Measurements from ENCODE around the gene DNASE1L3.

DNASE1L3 gene

DNA sequence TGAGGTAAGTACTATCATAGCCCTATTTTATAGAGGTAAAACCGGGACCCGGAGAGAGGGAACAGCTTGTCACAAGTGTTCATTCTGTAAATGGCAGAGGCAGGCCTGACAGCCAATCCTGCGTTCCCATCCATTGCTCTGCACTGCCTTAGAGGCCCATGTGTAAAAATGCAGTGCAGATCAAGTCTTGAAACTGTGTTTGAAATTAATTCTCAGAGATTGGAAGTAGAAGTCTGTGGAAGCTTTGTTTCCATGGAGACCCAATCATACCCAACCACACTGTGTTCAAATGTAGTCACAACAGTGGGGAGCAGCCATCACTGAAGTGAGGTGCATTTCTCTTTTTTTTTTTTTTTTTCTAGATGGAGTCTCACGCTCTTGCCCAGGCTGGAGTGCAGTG is 13.1 kb upstream of the DNASE1L3 start:
- DNase-seq (ENCODE audit: extremely low spot score): no peak

DNA sequence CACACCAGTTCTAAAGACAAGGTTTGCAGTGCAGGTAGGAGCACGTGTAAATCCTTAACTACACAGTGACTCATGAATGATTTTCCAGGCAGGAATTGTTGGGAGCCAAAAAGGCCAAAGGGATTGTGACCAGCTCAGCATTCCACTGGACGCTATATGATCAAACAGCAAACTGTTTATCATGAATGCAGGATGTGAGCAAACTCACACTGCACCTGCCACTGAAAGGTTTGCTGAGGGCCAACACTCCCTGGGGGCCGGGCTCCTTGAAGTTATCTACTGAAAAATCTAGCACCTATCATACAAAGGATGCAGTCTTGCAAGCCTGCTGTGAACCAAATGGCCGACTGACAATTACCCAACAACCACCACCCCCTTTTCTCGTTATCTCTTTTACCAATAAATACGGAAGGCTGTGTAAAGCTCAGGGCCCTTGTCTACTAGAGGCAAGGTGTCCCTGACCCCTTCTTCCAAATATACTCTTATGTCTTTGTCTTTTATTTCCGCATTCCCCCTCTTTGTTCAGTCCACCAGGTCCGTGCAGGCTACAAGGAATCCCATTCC is 11.5 kb upstream of the DNASE1L3 start:
- DNase-seq (ENCODE audit: extremely low spot score): no peak
- CTCF ChIA-PET: no interaction called here

More for the DNA sequence above, 13.1 kb upstream of the DNASE1L3 start:
- ChIA-PET CTCF (no interaction called here), POLR2A (no interaction called here)
- no peak for TF ChIP-seq SP1 (IDR thresholded peaks at IDR 0.05)
- TF ChIP-seq SUZ12 (IDR thresholded peaks at IDR 0.05): no peak
- TF ChIP-seq ZNF384 (IDR thresholded peaks at IDR 0.05): no peak
- no peak for TF ChIP-seq FOXA1 (IDR thresholded peaks at IDR 0.05)
- no peak for TF ChIP-seq ARNT (IDR thresholded peaks at IDR 0.05)

DNA sequence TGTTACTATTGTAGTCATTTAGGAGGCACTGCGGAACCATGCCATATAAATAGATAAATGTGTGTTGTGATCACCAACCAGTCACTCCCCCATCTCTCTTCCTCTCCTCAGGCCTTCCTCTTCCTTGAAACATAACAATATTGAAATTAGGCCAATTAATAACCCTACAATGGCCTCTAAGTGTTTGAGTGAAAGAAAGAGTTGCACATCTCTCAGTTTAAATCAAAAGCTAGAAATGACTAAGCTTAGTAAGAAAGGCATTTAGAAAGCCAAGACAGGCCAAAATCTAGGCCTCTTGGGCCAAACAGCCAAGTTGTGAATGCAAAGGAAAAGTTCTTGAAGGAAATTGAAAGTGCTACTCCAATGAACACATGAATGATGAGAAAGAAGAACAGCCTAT is 8.1 kb upstream of the DNASE1L3 start:
- ChIA-PET CTCF (interaction anchor here (0.9 kb wide), 1 partner anchor 31 kb away, joined by 3 read pairs; no protein-coding TSS in a partner anchor), POLR2A (no interaction called here)
- TF ChIP-seq LEF1 (IDR thresholded peaks at IDR 0.05; ENCODE audit: borderline replicate concordance) (no peak), FOXK2 (IDR thresholded peaks at IDR 0.05) (no peak), FOXA1 (IDR thresholded peaks at IDR 0.05) (no peak)
- DNase-seq (ENCODE audit: extremely low spot score): no peak

More for the DNA sequence above, 11.5 kb upstream of the DNASE1L3 start:
- TF ChIP-seq CTBP1 (IDR thresholded peaks at IDR 0.05; ENCODE audit: borderline replicate concordance) (no peak), ELF4 (IDR thresholded peaks at IDR 0.05) (no peak), ARNT (IDR thresholded peaks at IDR 0.05) (no peak), HDGF (IDR thresholded peaks at IDR 0.05; ENCODE audit: borderline replicate concordance) (no peak), SUZ12 (IDR thresholded peaks at IDR 0.05) (no peak), L3MBTL2 (conservative IDR thresholded peaks at IDR 0.05) (no peak), TARDBP (IDR thresholded peaks at IDR 0.05) (no peak), BHLHE40 (IDR thresholded peaks at IDR 0.05; ENCODE audit: borderline replicate concordance) (no peak), ZNF384 (IDR thresholded peaks at IDR 0.05) (no peak), FOXK2 (IDR thresholded peaks at IDR 0.05) (no peak), LEF1 (IDR thresholded peaks at IDR 0.05; ENCODE audit: borderline replicate concordance) (no peak), FOXA1 (IDR thresholded peaks at IDR 0.05) (no peak), NFRKB (IDR thresholded peaks at IDR 0.05) (no peak), FOXM1 (IDR thresholded peaks at IDR 0.05; ENCODE audit: borderline replicate concordance) (no peak), SP1 (IDR thresholded peaks at IDR 0.05) (no peak)
- TF ChIP-seq, protein P1, sequence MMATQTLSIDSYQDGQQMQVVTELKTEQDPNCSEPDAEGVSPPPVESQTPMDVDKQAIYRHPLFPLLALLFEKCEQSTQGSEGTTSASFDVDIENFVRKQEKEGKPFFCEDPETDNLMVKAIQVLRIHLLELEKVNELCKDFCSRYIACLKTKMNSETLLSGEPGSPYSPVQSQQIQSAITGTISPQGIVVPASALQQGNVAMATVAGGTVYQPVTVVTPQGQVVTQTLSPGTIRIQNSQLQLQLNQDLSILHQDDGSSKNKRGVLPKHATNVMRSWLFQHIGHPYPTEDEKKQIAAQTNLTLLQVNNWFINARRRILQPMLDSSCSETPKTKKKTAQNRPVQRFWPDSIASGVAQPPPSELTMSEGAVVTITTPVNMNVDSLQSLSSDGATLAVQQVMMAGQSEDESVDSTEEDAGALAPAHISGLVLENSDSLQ (IDR thresholded peaks at IDR 0.05): no peak
- POLR2A ChIA-PET: no interaction called here

DNA sequence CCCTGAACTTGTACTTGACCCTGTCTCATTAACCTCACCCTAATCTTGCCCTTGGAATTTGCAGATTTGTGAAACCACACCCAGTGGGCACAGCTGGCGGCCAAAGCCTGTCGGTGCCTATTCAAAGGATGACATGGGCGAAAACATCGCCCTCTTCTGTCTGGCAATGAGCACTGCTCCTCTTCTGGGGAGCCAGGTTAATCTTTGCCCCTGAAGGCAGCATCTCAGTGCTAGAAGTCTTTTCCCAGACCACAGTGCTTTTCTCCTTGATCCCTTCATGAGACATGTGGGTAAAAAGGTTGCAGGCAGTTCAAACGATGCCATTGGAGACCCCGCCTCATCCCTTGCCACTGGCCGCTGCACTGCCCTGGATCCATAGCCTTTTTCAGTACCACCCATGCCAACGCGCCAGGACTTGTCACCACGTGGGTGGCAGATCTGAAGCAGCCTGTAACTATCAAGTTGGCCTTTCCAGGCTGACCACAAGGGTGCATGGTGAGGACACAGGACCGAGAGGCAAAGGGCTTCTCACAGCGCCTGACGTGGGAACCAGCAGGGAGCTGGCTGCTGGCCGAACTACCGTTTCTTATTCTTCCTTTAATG is 6.5 kb upstream of the DNASE1L3 start:
- POLR2A ChIA-PET: no interaction called here
- TF ChIP-seq, protein P1 (IDR thresholded peaks at IDR 0.05): no peak
- TF ChIP-seq ELF4 (IDR thresholded peaks at IDR 0.05) (no peak), LEF1 (IDR thresholded peaks at IDR 0.05; ENCODE audit: borderline replicate concordance) (no peak), CTBP1 (IDR thresholded peaks at IDR 0.05; ENCODE audit: borderline replicate concordance) (no peak), L3MBTL2 (conservative IDR thresholded peaks at IDR 0.05) (no peak), HDGF (IDR thresholded peaks at IDR 0.05; ENCODE audit: borderline replicate concordance) (no peak), FOXK2 (IDR thresholded peaks at IDR 0.05) (no peak), NFRKB (IDR thresholded peaks at IDR 0.05) (no peak), ARNT (IDR thresholded peaks at IDR 0.05) (no peak)
- peak; percentile 76 for DNase-seq (ENCODE audit: extremely low spot score)
- CTCF ChIA-PET: interaction anchor here (0.6 to 1.7 kb wide), 9 partner anchors 9 to 296 kb away, joined by 3 to 13 read pairs (median 4); no protein-coding TSS in a partner anchor

GRCh38 chr3:58216496-58217195 is 5.9 kb upstream of the DNASE1L3 start:
- ChIA-PET POLR2A (no interaction called here), CTCF (interaction anchor here (0.7 to 1.7 kb wide), 6 partner anchors 10 to 30 kb away, joined by 3 to 13 read pairs (median 4); no protein-coding TSS in a partner anchor)

More at GRCh38 chr3:58216496-58217195, 5.9 kb upstream of the DNASE1L3 start:
- no peak for DNase-seq (ENCODE audit: extremely low spot score)
- no peak for TF ChIP-seq SP1 (IDR thresholded peaks at IDR 0.05)
- TF ChIP-seq NFRKB (IDR thresholded peaks at IDR 0.05): no peak
- TF ChIP-seq HDGF (IDR thresholded peaks at IDR 0.05; ENCODE audit: borderline replicate concordance): no peak
- TF ChIP-seq, protein P1 (IDR thresholded peaks at IDR 0.05): no peak
- no peak for TF ChIP-seq FOXK2 (IDR thresholded peaks at IDR 0.05)
- no peak for TF ChIP-seq TARDBP (IDR thresholded peaks at IDR 0.05)
- no peak for TF ChIP-seq BHLHE40 (IDR thresholded peaks at IDR 0.05; ENCODE audit: borderline replicate concordance)
- TF ChIP-seq FOXA1 (IDR thresholded peaks at IDR 0.05): no peak
- no peak for TF ChIP-seq L3MBTL2 (conservative IDR thresholded peaks at IDR 0.05)
- TF ChIP-seq CTBP1 (IDR thresholded peaks at IDR 0.05; ENCODE audit: borderline replicate concordance): no peak
- TF ChIP-seq ZNF384 (IDR thresholded peaks at IDR 0.05): no peak
- TF ChIP-seq FOXM1 (IDR thresholded peaks at IDR 0.05; ENCODE audit: borderline replicate concordance): no peak
- TF ChIP-seq SUZ12 (IDR thresholded peaks at IDR 0.05): no peak
- TF ChIP-seq LEF1 (IDR thresholded peaks at IDR 0.05; ENCODE audit: borderline replicate concordance): no peak
- TF ChIP-seq ARNT (IDR thresholded peaks at IDR 0.05): no peak
- no peak for TF ChIP-seq ELF4 (IDR thresholded peaks at IDR 0.05)
